HepG2 (cell line): ENCODE measurements around the gene ACSL6. TPM values are rescaled to one million over a fixed set of nuclear protein-coding genes. Genes with fewer than 3 reads are reported as not detected.

Experiments
- ATM ChIP-seq: fragments of 450-650 bp; IDR thresholded peaks from 2 replicates; pipeline ENCODE4 v1.7.1; 2017; ENCODE audit warnings: mild to moderate bottlenecking, borderline replicate concordance
- CBX1 ChIP-seq: IDR thresholded peaks from one replicate; pipeline ENCODE4 v1.6.1; 2016; ENCODE audit warnings: antibody characterized with exemption, low read depth
- FOXP4 ChIP-seq: sonication (generic); formaldehyde crosslinking; IDR thresholded peaks from 2 replicates; pipeline ENCODE4 v1.4.0; 2020; ENCODE audit warnings: missing genetic modification reagents
- GABPA ChIP-seq, 2 experiments: IDR thresholded peaks; 2 replicates each; pipeline ENCODE4 v1.6.1; 2011 to 2016; ENCODE audit warnings: low read depth in 2 of 2, low read length in 1 of 2, missing biosample characterization in 1 of 2, missing genetic modification characterization in 1 of 2
- KDM5A ChIP-seq: fragments of 200-600 bp; sonication (generic); IDR thresholded peaks from 2 replicates; pipeline ENCODE4 v1.7.0; 2018; ENCODE audit warnings: antibody characterized with exemption, mild to moderate bottlenecking, low read length, borderline replicate concordance
- MEF2D ChIP-seq: sonication (generic); formaldehyde crosslinking; IDR thresholded peaks from 2 replicates; pipeline ENCODE4 v1.5.1; 2020; ENCODE audit warnings: mild to moderate bottlenecking, missing genetic modification reagents
- POLR2AphosphoS5 ChIP-seq: IDR thresholded peaks from 2 replicates; pipeline ENCODE4 v1.6.1; 2012; ENCODE audit warnings: low read depth, low read length
- RAD51 ChIP-seq: fragments of 450-650 bp; IDR thresholded peaks from 2 replicates; pipeline ENCODE4 v1.6.1; 2016; ENCODE audit warnings: borderline replicate concordance
- RXRB ChIP-seq: IDR thresholded peaks from 2 replicates; pipeline ENCODE4 v1.6.1; 2016; ENCODE audit warnings: borderline replicate concordance, missing genetic modification reagents, missing compliant biosample characterization
- SMARCC2 ChIP-seq: fragments of 450-650 bp; IDR thresholded peaks from 2 replicates; pipeline ENCODE4 v1.6.1; 2017; ENCODE audit warnings: antibody characterized with exemption, mild to moderate bottlenecking
- SNAPC2 ChIP-seq: sonication (generic); formaldehyde crosslinking; IDR thresholded peaks from 2 replicates; pipeline ENCODE4 v1.8.1; 2022; ENCODE audit warnings: mild to moderate bottlenecking, missing genetic modification reagents
- TOE1 ChIP-seq: sonication (generic); formaldehyde crosslinking; IDR thresholded peaks from 2 replicates; pipeline ENCODE4 v1.4.0; 2020; ENCODE audit warnings: mild to moderate bottlenecking, missing genetic modification reagents
- ZBTB49 ChIP-seq: sonication (generic); formaldehyde crosslinking; IDR thresholded peaks from 2 replicates; pipeline ENCODE4 v1.4.0; 2020; ENCODE audit warnings: missing genetic modification reagents, borderline replicate concordance
- ZNF17 ChIP-seq: sonication (generic); formaldehyde crosslinking; IDR thresholded peaks from 2 replicates; pipeline ENCODE4 v1.5.0; 2020; ENCODE audit warnings: mild to moderate bottlenecking, missing genetic modification reagents
- ZNF276 ChIP-seq: sonication (generic); formaldehyde crosslinking; IDR thresholded peaks from 2 replicates; pipeline ENCODE4 v1.4.0; 2020; ENCODE audit warnings: mild to moderate bottlenecking, low read depth, missing genetic modification reagents
- ZNF781 ChIP-seq: sonication (generic); formaldehyde crosslinking; IDR thresholded peaks from 2 replicates; pipeline ENCODE4 v1.5.1; 2020; ENCODE audit warnings: borderline replicate concordance, mild to moderate bottlenecking, missing genetic modification reagents; ENCODE audit errors: not compliant biosample characterization
- polyA plus RNA-seq, 8 experiments: library from polyadenylated mRNA; depleted of rRNA in 3 of 8; stranded (reverse) in 7 of 8; unstranded in 1 of 8; fragments of >200 nt; fragmentation: Illumina TruSeq in 4 of 8; extraction: Trizol in 4 of 8; gene quantifications; 2 replicates each; pipeline versions ENCODE4 v1.2.1 to v1.2.3, GENCODE V29; 2011 to 2016; ENCODE audit warnings: low read depth in 4 of 8, missing spikeins in 1 of 8, mixed read lengths in 1 of 8; ENCODE audit not compliant: insufficient read depth in 1 of 8
- total RNA-seq, 5 experiments: library from RNA; depleted of rRNA; stranded (reverse); fragments of >200 nt; fragmentation: Illumina TruSeq; extraction: Trizol; gene quantifications; 2 replicates each; pipeline ENCODE4 v1.2.3, GENCODE V29; 2016; ENCODE audit warnings: low read depth in 1 of 5
- TF ChIP-seq, protein P1 (sequence below): sonication (generic); formaldehyde crosslinking; IDR thresholded peaks from 2 replicates; pipeline ENCODE4 v1.4.0; 2020; ENCODE audit warnings: missing genetic modification reagents; ENCODE audit errors: not compliant biosample characterization
- TF ChIP-seq, protein P2 (sequence below): sonication (generic); formaldehyde crosslinking; IDR thresholded peaks from 2 replicates; pipeline ENCODE4 v1.8.0; 2022; ENCODE audit warnings: missing genetic modification reagents, low read depth, mild to moderate bottlenecking, borderline replicate concordance
- TF ChIP-seq, protein P3 (sequence below): sonication (generic); formaldehyde crosslinking; IDR thresholded peaks from 2 replicates; pipeline ENCODE4 v1.4.0; 2020; ENCODE audit warnings: low read depth, mild to moderate bottlenecking, missing genetic modification reagents

The ACSL6 gene
- total and polyA plus RNA-seq, 2 of the 13 experiments (the other 11 are each of a cell fraction or from before 2014, with no cell fraction given), result 3.7 to 3.8 TPM

DNA sequence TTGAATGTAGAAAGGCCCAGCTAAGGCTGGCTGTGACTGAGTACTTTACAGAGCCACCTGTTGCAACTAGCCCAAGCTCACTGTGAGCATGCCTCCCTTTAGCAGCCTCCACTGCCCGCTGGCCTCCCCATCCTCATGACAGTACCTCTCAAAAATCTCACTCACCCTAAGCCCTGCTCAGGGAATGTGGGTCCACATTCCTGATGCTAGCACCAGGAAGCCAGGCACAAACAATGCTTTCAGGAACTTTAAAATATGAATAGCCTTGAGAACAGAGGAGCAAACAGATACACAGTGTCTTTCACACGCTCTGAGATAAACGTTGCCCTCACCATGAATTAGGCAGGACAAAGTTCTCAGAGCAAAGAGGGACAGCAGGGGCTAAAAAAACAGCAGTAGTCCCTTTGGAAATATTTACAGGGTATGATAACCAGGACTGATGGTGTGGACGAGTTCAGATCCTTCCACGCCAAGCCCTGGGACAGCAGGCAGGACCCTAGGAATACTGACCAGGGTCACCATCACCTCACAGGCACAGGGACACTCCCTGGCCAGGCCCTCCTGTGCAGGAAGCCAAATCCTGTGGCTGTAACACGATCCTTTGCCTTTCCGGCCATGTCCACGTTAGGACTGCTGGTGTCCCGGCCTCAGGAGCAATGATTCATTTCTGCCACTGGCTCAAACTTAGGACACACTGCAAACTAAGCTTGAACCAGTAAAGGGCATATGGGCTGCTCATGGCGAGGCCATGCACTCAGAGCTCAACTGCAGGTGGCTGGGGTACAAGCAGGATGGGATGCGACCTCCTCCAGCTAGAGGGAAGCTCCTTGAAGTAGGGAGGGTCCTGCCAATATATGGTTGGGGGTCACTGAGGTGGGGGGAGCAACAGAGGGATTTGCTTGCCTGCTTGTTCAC, 9.6 kb downstream of the ACSL6 start (continued):
- TF ChIP-seq ZNF781, result peak; percentile 82
- TF ChIP-seq ZBTB49 (CRISPR knock-in tag), result no peak
- TF ChIP-seq ZNF17 (CRISPR knock-in tag), result no peak
- TF ChIP-seq, protein P1, sequence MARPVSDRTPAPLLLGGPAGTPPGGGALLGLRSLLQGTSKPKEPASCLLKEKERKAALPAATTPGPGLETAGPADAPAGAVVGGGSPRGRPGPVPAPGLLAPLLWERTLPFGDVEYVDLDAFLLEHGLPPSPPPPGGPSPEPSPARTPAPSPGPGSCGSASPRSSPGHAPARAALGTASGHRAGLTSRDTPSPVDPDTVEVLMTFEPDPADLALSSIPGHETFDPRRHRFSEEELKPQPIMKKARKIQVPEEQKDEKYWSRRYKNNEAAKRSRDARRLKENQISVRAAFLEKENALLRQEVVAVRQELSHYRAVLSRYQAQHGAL (CRISPR knock-in tag), result no peak
- peak; percentile 37 for TF ChIP-seq POLR2AphosphoS5
- TF ChIP-seq SNAPC2 (CRISPR knock-in tag), result peak; percentile 48; the same call in 1 of the 2 replicates
- TF ChIP-seq ATM, result no peak
- peak; percentile 91 for TF ChIP-seq RXRB (CRISPR knock-in tag)
- peak; percentile 91 for TF ChIP-seq MEF2D
- no peak; the same call in 1 of the 2 replicates for TF ChIP-seq KDM5A
- TF ChIP-seq TOE1 (CRISPR knock-in tag), result peak; percentile 87
- TF ChIP-seq ZNF276, result peak; percentile 70; the same call in 1 of the 2 replicates
- TF ChIP-seq CBX1, result no peak
- TF ChIP-seq GABPA (IDR thresholded peaks at IDR 0.05; ENCODE audit: low read depth, low read length), result no peak
- peak; percentile 53; the same call in 1 of the 2 replicates for TF ChIP-seq GABPA (CRISPR knock-in tag; IDR thresholded peaks at IDR 0.05; ENCODE audit: low read depth)
- TF ChIP-seq FOXP4 (CRISPR knock-in tag), result peak; percentile 98
- TF ChIP-seq, protein P2, sequence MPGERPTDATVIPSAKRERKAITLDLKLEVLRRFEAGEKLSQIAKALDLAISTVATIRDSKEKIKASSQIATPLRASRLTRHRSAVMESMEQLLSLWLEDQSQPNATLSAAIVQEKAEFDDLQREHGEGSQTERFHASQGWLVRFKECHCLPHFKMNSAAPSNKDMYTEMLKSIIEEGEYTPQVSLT, result no peak
- TF ChIP-seq SMARCC2, result no peak
- TF ChIP-seq RAD51, result no peak
- TF ChIP-seq, protein P3, sequence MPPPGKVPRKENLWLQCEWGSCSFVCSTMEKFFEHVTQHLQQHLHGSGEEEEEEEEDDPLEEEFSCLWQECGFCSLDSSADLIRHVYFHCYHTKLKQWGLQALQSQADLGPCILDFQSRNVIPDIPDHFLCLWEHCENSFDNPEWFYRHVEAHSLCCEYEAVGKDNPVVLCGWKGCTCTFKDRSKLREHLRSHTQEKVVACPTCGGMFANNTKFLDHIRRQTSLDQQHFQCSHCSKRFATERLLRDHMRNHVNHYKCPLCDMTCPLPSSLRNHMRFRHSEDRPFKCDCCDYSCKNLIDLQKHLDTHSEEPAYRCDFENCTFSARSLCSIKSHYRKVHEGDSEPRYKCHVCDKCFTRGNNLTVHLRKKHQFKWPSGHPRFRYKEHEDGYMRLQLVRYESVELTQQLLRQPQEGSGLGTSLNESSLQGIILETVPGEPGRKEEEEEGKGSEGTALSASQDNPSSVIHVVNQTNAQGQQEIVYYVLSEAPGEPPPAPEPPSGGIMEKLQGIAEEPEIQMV (CRISPR knock-in tag), result peak; percentile 58; the same call in 1 of the 2 replicates
